ENCODE measurements around the gene WDR70.

Gene WDR70

DNA sequence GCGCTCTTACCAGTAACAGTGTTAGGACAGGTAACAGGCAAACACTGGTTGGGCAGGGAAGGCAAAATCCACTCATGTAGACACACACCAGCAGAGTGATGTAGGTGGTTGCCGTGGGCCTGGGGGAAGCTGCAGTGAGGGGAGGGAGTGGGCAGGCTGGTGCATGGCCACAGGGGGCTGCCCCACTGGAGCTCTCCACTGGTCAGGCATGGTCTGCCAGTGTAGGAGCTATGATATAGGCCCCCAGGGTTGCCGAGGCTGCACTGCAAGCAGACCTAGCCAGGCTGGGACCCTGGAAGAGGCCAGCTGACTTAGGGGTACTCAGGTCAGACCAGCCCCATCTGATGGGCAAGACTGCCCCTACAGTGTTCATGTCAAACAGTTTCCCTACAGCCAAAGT is 306.1 kb downstream of the WDR70 start:
- TF ChIP-seq, protein P1, sequence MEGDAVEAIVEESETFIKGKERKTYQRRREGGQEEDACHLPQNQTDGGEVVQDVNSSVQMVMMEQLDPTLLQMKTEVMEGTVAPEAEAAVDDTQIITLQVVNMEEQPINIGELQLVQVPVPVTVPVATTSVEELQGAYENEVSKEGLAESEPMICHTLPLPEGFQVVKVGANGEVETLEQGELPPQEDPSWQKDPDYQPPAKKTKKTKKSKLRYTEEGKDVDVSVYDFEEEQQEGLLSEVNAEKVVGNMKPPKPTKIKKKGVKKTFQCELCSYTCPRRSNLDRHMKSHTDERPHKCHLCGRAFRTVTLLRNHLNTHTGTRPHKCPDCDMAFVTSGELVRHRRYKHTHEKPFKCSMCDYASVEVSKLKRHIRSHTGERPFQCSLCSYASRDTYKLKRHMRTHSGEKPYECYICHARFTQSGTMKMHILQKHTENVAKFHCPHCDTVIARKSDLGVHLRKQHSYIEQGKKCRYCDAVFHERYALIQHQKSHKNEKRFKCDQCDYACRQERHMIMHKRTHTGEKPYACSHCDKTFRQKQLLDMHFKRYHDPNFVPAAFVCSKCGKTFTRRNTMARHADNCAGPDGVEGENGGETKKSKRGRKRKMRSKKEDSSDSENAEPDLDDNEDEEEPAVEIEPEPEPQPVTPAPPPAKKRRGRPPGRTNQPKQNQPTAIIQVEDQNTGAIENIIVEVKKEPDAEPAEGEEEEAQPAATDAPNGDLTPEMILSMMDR (IDR thresholded peaks at IDR 0.05) = no peak

DNA sequence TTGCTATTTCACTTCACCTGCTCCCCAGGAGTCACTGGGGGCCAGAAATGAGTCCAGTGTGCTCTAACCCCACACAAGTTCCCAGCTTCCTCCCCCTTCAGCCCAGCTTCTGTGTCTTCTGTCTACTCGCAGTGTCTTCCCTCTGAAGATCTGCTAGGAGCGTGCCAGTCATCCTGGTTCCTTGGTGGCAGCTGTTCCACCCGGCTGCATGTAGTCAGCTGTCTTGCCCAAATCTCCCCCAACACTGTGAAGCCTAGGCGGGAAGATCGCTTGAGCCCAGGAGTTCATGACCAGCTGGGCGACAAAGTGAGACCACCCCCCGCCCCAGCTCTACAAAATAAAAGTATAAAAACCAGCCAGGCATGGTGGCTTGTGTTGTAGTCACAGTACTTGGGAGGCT is 306.7 kb downstream of the WDR70 start:
- TF ChIP-seq, protein P1 (IDR thresholded peaks at IDR 0.05) = no peak

DNA sequence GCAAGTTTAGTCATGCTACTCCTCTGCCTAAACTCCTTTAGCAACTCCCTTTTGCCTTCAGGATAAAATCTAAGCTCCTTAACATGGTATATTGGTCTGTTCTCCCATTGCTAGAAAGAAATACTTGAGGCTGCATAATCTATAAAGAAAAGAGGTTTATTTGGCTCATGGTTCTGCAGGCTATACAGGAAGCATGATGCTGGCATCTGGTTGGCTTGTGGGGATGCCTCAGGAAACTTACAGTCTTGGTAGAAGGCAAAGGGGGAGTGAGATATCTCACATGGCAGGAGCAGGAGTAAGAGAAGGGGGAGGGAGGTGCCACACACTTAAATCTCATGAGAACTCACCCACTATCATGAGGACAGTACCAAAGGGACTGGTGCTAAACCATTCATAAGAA is 315.7 kb downstream of the WDR70 start:
- TF ChIP-seq, protein P1 (IDR thresholded peaks at IDR 0.05) = no peak

DNA sequence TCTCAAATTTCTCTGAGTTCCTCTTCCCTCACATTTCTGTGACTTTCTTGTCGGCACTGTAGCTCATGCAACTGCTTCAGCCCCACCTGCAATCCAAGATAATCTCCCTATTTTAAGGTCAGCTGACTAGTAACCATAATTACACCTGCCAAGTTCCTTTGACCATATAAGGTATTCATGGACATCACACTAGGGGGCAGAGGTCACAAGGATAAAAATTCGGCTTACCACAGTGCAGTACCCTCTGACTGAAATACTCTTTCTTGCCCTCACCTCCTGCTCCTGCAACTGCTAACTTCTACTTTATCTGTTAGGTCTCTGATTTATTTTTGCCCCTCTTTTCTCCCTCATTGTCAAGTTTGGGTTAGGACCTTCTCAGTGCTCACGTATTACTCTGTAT is 316.5 kb downstream of the WDR70 start:
- TF ChIP-seq, protein P1 (IDR thresholded peaks at IDR 0.05) = no peak

DNA sequence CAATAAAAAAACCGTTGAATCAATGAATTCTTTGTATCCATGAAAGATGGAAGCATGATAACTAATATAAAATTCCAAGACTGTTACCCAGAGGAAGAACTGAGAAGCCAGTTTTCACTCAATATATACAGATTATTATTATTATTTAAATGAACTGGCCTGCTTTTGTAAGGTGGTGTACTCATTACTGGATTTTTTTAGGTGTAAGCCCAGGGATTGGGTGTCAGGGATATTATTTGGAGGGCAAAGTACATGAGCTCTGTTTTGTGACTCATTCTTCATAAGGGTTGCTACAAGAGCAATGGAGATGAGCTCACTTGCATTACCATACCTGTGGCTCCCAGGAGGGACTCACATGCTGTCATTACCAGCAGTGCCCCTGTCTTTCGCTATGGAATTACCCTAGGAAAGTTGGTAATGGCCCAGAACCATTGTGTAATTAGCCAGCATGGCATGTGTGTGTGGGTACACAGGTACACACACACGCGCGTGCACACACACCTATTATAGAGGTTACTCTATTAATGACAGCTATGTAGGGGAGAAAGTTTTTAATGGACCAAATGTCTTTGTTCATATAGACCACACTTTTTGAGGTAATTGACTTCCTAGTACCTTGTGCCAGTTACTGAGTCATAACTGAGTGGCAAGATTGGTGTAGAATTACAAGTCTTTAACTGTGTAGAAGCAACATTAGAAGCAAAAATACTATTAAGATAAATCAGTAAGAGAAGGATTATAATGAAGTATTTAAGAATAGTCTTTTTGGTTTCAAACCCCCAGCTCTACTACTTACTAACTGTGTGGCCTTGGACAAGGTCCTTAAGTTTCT is 317.3 kb downstream of the WDR70 start:
- TF ChIP-seq, protein P1 (IDR thresholded peaks at IDR 0.05) = no peak

DNA sequence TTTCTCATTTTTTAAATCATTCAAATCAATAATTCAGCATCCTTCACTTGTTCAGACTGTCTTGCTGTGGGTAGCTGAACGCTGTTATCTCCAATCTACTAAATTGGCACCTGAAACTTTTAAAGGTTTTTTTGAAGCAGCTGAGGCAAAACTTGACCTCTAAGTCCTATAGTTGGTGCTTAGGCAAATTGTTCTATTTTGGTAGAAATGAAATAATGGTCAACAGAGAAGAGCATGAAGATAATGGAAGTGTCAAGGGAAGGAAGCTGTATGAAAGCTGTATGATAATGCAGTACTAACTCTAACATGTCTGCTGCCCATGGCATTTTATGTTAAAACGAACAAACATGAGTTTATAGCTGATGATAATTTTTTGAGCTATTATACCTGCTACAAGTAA is 322.8 kb downstream of the WDR70 start:
- TF ChIP-seq, protein P1 (IDR thresholded peaks at IDR 0.05) = no peak

DNA sequence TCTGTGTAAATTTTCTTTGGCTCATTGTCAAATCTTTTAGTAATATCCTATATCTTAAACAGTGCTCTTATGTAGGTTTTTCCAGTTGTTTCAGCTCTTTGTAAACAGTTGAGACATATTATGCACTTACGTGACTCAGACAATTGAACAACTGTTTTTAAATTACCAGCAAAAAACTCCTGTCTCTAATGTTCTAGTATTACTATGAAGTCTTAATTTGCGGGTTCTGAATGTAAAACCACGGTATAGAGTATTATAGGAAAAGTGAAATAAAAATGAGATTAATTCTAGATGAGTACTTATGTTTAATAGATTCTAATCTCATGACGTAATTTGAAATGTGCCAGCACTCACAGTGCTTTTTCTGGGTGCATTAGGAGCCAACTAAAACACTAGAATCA is 324.7 kb downstream of the WDR70 start:
- TF ChIP-seq, protein P1 (IDR thresholded peaks at IDR 0.05) = no peak

All from LNCAP (cell line).